DND-41 (cell line): ENCODE measurements around the gene SPO11.

ENCODE experiments used
- CTCF ChIP-seq: IDR thresholded peaks from 2 replicates; pipeline ENCODE4 v1.5.1; 2012; ENCODE audit warnings: borderline replicate concordance, low read length, moderate library complexity, mild to moderate bottlenecking; ENCODE audit not compliant: poor library complexity, severe bottlenecking; ENCODE audit errors: extremely low read depth
- EZH2 ChIP-seq: IDR thresholded peaks from 3 replicates; pipeline ENCODE4 v1.6.1; 2012; ENCODE audit warnings: borderline replicate concordance, low read depth, mild to moderate bottlenecking, moderate library complexity, low read length, inconsistent platforms; ENCODE audit not compliant: severe bottlenecking

DNA sequence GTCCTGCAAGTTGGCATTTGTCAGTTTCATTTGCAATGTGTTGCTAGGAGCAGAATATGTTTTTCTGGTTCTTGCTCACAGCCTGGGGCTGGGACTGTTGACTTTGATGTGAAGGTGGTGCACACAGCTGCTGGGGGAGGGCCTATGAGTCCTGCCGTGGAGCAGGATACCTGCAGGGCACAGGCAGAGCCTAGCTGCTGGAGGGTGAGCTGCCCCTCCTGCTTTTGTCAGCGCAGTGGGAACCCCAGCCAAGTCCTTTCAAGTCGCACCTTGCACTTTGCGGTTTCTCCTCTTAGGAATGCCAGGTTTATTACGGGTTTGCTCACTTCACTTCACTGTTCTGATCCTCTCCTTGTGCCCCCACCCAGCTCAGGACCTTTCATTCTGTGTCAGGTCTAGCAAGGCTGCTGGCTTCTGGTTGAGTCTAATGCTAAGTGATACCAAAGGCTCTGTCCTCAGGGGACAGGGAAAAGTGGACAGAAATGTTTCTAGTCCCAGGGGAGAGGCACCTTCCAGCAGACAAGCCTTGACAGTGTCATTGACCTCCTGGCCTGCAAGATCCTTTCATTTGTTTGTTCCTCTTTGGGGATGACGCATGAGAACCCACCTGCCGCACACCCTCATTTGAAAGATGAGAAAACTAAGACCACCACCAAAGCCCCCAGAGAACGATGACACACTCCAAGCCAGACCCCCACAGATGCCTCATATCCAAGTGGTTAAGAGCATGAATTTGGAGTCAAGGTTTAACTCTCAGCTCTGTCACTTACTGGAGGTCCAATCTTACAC lies 2.7 kb upstream of the SPO11 start:
- no peak for TF ChIP-seq CTCF
- TF ChIP-seq EZH2, result no peak
